HG03097 (cell line): ENCODE measurements around the gene FBXO45.
A peak's percentile ranks its signal among the peaks of the same experiment; 100 is the strongest.
"Not testable (repeated sequence)": the region's sequence is repeated elsewhere in the genome, so short reads cannot be mapped to it uniquely, and the experiment has no call there.

Experiments used
- ATAC-seq: cut with Tn5 transposase; IDR thresholded peaks from one replicate; pipeline ENCODE4 v1.9.1; 2021; ENCODE audit not compliant: unreplicated experiment, low FRiP score

FBXO45 gene

DNA sequence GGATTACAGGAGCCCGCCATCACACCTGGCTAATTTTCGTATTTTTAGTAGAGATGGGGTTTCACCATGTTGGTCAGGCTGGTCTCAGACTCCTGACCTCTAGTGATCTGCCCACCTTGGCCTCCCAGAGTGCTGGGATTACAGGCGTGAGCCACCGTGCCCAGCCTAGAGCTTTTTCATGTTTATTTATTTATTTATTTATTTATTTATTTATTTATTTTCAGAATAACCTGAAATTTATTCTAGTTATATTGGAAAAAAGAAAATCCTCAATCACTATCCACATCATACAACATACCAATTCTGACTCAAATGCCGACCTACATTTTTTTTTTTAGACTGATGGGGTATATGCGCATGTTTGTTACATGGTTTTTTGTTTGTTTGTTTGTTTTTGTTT, 46.8 kb downstream of the FBXO45 start:
- ATAC-seq: not testable (repeated sequence)

DNA sequence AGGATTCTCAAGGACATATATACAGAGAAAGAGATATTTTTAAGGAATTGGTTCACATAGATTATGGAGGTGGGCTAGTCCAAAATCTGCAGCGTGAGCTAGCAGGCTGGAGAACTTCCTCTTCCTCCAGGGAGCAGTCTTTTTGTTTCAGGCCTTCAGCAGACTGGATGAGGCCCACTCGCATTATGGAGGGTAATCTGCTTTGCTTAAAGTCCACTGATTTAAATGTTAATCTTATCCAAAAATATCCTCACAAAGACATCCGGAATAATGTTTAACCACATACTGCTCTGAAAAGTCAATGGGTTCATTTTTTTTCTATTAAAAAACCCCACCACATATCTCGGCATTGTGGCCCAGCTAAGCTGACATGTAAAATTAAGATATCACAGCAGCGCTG, 48.8 kb downstream of the FBXO45 start:
- no peak for ATAC-seq

DNA sequence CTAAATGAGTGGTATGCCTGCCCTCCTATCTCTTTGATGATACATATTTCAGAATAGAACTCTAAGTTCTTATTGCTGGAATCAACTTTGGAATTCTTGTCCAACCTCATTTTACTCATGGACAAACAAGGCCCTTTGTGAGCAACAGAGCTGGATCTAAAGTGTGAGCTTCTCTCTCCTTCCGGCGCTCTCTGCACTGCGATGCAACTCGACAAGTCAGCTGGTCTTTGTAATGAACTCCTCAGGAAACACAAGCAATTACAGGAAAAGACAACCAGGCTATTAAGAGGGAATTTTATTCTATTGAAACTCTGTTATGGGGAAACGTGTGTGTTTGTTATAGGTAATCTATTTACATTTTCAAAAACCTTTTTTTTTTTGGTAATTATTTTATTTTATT, 50.8 kb downstream of the FBXO45 start:
- ATAC-seq: no peak

- ATAC-seq: not testable (repeated sequence)
Measured at GRCh38 chr3:196619627-196620026, 51.2 kb downstream of the FBXO45 start.

GRCh38 chr3:196620161-196620604, 51.7 kb downstream of the FBXO45 start:
- no peak for ATAC-seq

DNA sequence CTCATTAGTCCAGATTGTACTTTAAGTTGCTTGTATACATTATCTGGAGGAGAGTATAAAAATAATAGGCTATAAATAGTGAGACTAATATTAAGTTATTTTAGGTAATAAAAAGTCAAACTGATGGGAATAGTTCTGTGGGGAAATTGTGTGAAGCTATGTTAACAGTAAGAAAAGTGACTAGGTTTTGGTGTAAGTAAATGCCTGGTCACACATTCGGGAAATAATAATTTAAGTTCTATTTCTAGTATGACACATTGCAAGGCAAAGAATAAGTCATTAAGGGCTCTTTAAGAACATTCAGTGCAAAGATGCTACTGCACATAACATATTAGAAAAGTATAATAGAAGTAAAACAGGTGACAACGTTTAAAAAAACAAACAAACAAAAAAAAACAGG, 52.2 kb downstream of the FBXO45 start:
- ATAC-seq: no peak

GRCh38 chr3:196621611-196622010, 53.2 kb downstream of the FBXO45 start:
- ATAC-seq: no peak

- no peak for ATAC-seq
Measured at GRCh38 chr3:196624067-196624790, 55.8 kb downstream of the FBXO45 start.

- no peak for ATAC-seq
Measured at GRCh38 chr3:196624907-196625306, 56.4 kb downstream of the FBXO45 start.

DNA sequence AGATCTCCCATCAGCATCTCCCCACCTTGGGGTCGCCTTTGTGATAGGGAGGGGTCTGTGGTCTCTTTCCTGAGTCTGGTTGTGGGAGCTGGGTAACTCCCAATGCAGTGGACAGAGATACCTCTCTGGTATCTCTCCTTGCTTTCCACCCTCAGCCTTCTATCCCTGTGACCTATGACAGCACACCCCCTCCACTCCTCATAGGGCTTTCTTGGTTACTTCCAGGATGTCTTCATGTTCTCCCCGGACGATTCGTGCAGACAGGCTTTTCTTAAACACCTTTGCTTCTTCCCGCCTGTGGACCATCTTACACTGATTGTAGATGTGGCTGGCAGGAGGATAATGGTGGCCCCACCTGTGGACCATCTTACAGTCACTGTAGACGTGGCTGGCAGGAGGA, 56.9 kb downstream of the FBXO45 start:
- ATAC-seq: no peak

- no peak for ATAC-seq
Measured at GRCh38 chr3:196627918-196628231, 59.4 kb downstream of the FBXO45 start.

GRCh38 chr3:196629228-196629627, 60.8 kb downstream of the FBXO45 start:
- no peak for ATAC-seq

DNA sequence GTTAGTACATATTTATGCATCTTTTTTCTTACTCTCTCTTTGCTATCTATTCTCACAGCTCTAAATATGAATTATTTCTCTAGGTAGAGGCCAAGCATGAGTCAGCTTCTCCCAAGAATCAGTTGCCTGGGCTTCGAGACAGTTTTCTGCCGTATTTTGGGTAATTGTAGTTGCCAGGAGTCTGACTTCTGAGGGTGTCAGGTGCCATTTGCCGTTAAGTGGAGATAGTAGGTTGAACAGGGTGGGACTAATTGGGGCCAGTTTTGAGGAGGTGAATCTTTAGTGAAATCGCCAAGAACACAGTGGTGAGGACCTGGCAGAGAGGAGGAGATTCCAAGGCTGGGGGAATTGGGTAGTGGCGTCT, 63.2 kb downstream of the FBXO45 start:
- ATAC-seq: no peak

DNA sequence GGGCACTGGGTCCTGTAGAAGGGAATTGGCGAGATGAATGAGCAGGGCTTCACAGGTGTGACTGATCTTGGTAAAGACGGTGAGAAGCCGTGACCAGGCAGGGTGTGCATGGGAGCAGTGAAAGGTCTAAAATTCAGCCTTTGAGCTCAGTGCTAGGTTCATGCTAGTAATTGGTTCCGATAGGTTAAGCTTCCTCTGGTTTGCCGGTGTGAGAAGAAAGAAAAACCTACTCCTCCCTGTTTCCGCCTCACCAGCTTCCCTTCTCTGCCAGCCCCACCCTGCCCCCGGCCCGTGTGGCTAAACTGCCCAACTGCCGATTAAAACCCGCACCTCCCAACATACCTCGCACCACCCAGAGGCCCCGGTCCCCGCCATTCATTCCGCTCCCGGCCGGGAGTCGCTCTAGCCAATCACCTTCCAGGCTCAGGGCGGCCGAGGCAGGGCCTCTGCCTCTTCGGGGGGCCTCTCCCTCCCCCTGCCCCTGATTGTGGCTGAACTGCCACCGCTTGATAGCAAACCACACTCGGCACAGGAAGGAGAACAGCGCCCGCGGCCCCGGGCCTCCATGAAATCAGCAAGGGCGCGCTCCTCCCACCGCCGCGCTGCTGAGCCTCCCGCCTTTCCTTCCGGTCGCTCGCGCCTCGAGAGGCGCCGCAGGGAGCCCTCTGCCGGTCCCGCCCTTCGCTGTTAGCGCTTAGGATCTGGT, 63.7 kb downstream of the FBXO45 start:
- ATAC-seq: peak; percentile 76

DNA sequence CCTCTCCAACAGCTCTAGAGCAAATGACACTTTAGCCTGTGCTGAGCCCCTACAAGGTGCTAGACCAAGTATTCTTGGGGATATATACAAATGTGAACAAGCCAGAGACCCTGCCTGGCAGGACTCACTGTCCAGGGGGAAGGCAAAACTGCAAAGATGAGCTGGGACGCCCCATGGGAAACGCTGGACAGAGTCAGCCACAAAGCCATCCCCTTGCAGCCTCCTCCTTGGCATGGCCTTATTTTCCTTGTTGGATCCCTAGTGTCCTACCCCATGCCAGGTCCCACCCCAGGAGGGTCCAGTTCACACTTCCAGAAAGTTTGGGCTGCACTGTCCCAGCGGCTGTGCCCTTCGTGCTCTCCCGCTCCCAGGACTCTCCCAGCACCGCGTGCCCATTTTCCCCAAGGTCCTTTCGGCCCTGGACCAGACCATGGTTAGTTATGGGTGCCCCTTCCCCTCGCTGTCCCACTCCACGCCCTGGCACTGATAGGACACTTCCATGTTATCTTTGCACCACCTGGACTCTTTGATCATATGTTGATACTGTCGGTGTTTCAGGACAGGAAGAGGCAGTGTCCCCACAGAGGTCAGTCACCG, 65.2 kb downstream of the FBXO45 start:
- no peak for ATAC-seq

- ATAC-seq: no peak
Measured at GRCh38 chr3:196634224-196634623, 65.8 kb downstream of the FBXO45 start.

DNA sequence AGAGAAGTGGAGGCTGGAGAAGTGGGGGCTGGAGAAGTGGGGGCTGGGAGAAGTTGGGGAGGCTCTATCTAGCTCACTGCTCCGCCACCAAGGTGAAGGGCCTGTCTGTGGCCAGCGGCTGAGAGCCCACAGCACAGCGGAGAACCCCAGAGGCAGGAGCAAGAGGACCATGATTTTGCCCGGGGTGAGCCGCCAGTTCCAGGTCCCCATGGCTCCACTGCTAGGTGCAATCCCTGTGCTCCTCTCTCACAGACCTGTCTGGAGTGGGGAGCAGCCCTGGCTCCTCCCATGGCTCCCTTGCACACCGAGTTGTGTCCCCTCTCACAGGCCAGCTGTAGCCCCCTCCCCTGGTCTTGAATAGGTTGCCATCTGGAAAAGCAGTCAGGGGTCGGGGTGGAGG, 66.4 kb downstream of the FBXO45 start:
- ATAC-seq: no peak

DNA sequence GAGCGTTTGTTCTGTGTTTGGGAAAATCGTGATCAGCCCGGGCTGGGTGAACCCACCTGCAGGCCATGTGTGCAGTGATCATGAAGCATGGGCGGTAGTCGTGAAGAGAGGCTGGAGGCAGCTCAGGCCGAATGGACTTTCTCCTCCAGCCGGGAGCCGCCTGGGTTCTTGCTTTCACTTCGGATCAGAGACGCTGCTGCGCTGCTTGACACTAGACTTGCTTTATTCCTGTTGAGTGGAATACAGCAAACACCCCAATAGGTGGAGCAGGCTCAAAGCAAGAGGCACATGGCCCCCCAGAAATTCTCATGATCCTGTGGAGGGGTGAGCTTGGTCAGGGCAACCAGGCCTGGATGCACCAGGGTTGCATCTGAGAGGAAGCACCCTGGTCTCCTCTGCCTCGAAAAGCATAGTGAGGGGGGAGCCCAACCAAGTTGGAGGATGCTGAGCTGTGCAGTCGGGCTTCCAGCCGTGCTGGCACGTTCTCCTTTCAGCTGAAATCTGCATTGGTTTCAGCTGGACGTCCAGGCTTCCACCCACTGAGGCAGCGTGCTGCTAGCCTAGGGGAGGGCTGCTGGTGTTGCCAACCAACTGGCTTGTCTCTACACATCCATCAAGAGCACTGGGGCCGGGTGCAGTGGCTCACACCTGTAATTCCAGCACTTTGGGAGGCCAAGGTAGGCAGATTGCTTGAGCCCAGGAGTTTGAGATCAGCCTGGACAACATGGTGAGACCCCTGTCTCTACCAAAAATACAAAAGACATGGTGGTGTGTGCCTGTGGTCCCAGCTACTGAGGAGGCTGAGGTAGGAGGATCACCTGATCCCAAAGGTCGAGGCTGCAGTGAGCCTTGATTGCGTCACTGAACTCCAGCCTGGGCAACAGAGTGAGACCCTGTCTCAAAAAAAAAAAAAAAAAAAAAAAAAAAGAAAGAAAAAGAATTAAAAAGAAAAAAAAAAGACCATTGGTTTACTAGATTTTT, 68.2 kb downstream of the FBXO45 start:
- no peak for ATAC-seq

DNA sequence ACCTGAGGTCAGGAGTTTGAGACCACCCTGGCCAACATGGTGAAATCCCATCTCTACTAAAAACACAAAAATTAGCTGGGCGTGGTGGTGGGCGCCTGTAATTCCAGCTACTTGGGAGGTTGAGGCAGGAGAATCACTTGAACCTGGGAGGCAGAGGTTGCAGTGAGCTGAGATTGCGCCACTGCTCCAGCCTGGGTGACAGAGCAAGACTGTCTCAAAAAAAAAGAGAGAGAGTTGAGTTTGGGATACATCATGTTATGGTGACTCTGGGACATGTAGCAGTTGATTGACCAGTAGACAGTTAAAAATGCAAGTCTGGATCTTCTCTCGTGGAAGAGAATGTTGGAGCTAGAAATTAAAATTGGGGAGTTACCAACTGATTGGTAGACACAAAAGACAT, 69.5 kb downstream of the FBXO45 start:
- not testable (repeated sequence) for ATAC-seq
